22Rv1 (cell line): ENCODE data around the gene GABBR2.

ENCODE experiments used
- ZFX ChIP-seq: fragments of 450-650 bp; IDR thresholded peaks from 2 replicates; pipeline ENCODE4 v1.6.1; 2017; ENCODE audit warnings: antibody characterized with exemption, borderline replicate concordance
- TF ChIP-seq, protein P1 (sequence below): fragments of 450-650 bp; IDR thresholded peaks from 2 replicates; pipeline ENCODE4 v1.5.1; 2017; ENCODE audit warnings: mild to moderate bottlenecking

DNA sequence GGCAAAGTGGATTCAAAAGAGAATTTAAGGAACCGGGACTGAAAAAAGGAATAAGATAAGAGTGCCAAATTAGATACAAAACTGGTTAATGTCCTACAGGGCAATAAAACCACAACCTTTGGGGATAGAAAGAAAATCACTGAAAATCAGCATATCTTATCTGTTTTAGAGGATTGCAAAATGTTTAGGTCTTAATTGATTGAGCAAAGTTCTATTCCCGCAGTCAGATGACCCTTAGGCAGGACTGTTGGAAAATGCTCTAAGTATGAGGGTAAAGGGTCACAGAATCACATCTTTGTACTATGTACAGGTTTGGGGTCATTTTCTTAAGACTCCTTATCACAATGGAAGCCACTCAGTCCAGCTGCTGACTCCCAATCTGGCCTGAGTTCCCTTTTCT lies 129.0 kb downstream of the GABBR2 start:
- TF ChIP-seq, protein P1, sequence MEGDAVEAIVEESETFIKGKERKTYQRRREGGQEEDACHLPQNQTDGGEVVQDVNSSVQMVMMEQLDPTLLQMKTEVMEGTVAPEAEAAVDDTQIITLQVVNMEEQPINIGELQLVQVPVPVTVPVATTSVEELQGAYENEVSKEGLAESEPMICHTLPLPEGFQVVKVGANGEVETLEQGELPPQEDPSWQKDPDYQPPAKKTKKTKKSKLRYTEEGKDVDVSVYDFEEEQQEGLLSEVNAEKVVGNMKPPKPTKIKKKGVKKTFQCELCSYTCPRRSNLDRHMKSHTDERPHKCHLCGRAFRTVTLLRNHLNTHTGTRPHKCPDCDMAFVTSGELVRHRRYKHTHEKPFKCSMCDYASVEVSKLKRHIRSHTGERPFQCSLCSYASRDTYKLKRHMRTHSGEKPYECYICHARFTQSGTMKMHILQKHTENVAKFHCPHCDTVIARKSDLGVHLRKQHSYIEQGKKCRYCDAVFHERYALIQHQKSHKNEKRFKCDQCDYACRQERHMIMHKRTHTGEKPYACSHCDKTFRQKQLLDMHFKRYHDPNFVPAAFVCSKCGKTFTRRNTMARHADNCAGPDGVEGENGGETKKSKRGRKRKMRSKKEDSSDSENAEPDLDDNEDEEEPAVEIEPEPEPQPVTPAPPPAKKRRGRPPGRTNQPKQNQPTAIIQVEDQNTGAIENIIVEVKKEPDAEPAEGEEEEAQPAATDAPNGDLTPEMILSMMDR: no peak
- TF ChIP-seq ZFX: no peak
